Sigmoid colon (tissue), 7 donors: ENCODE data around the gene KCNH4. TPM values are rescaled to one million over a fixed set of nuclear protein-coding genes. Genes with fewer than 3 reads are reported as not detected.

Experiments used
- DNase-seq: peaks from one replicate; pipeline ENCODE4 v3.0.0-alpha.2; 2019
- H3K27ac ChIP-seq, 4 donors: fragments of 200-600 bp; sonication (generic); one replicate each; pipeline ENCODE4 v1.5.1; 2016 to 2019; ENCODE audit warnings: mild to moderate bottlenecking in 1 of 4
- H3K27me3 ChIP-seq, 3 donors: fragments of 200-600 bp; sonication (generic); one replicate each; pipeline ENCODE4 v1.5.1; 2019; ENCODE audit warnings: mild to moderate bottlenecking in 1 of 3
- H3K36me3 ChIP-seq, 4 donors: fragments of 200-600 bp; sonication (generic); one replicate each; pipeline ENCODE4 v1.5.1; 2016 to 2019
- H3K4me1 ChIP-seq, 4 donors: fragments of 200-600 bp; sonication (generic); one replicate each; pipeline ENCODE4 v1.5.1; 2017 to 2019
- H3K4me3 ChIP-seq, 4 donors: fragments of 200-600 bp; sonication (generic); one replicate each; pipeline ENCODE4 v1.5.1; 2017 to 2019; ENCODE audit warnings: mild to moderate bottlenecking in 2 of 4, moderate library complexity in 1 of 4
- H3K9me3 ChIP-seq, 4 donors: fragments of 200-600 bp in 3 of 4; sonication (generic) in 3 of 4; one replicate each; pipeline versions ENCODE4 v1.5.1 to v1.6.1; 2013 to 2019
- CTCF ChIP-seq, 4 experiments: fragments of 450-650 bp in 3 of 4; fragments of 200-600 bp in 1 of 4; IDR thresholded peaks; one replicate each; pipeline ENCODE4 v1.5.1; 2016 to 2019; ENCODE audit warnings: antibody characterized with exemption in 4 of 4, mild to moderate bottlenecking in 3 of 4, moderate library complexity in 2 of 4
- EP300 ChIP-seq, 4 donors: sonication (generic); formaldehyde crosslinking; IDR thresholded peaks; one replicate each; pipeline ENCODE4 v1.6.1; 2017; ENCODE audit warnings: antibody characterized with exemption in 4 of 4
- POLR2A ChIP-seq, 2 donors: fragments of 450-650 bp; IDR thresholded peaks; one replicate each; pipeline ENCODE4 v1.6.1; 2016; ENCODE audit warnings: antibody characterized with exemption in 2 of 2, mild to moderate bottlenecking in 2 of 2, moderate library complexity in 2 of 2
- POLR2AphosphoS5 ChIP-seq, 4 donors: sonication (generic); formaldehyde crosslinking; IDR thresholded peaks; one replicate each; pipeline ENCODE4 v1.6.1; 2017; ENCODE audit warnings: antibody characterized with exemption in 4 of 4
- WGBS, 2 donors: extraction: QIAGEN DNeasy Blood & Tissue Kit; methylation state at CpG; one replicate each; pipeline ENCODE4 v1.1.7; 2013; 5-methylcytosine and 5-hydroxymethylcytosine counted together
- intact Hi-C: fragments of 100-400 bp; cut with DNase I; formaldehyde crosslinking; loops from one replicate; pipeline ENCODE4 v1.15.1; 2023
- polyA plus RNA-seq, 3 donors: library from polyadenylated mRNA; stranded (reverse); fragments of 200-250 nt; gene quantifications; one replicate each; pipeline ENCODE4 v1.2.3, GENCODE V29; 2013
- total RNA-seq, 4 donors: library from RNA; depleted of rRNA; stranded (reverse); fragments of >200 nt; gene quantifications; one replicate each; pipeline ENCODE4 v1.1.0, GENCODE V29; 2016
- donor health status: healthy with polysubstance abuse.
- donor health status: Bipolar disorder and iron deficiency.
- donor health status: healthy.

KCNH4 gene
- total and polyA plus RNA-seq, 7 donors: 0.25 TPM; not detected in 6

GRCh38 chr17:42201458-42201772 lies 20.5 kb upstream of the KCNH4 start:
- Histone ChIP-seq H3K27ac (no peak overlapping the region), H3K4me1 (no peaks in the 10 kb centered on the region), H3K4me3 (no peak overlapping the region), H3K36me3 (peaks cover 4 to 80% (median 40%) of the 10 kb centered on the region in 4 donors), H3K9me3 (no peaks in the 10 kb centered on the region), H3K27me3 (no peaks in the 10 kb centered on the region)
- intact Hi-C loops: no loop called here
- no peak for DNase-seq
- no peak for TF ChIP-seq CTCF (IDR thresholded peaks at IDR 0.05)
- no peak for TF ChIP-seq POLR2AphosphoS5 (IDR thresholded peaks at IDR 0.05)
- TF ChIP-seq EP300 (IDR thresholded peaks at IDR 0.05): no peak
- TF ChIP-seq POLR2A (IDR thresholded peaks at IDR 0.05): no peak
- 75 to 90% methylated on average over 10 of the region's 10 CpGs for WGBS, 2 donors

GRCh38 chr17:42200706-42201457 lies 19.9 kb upstream of the KCNH4 start:
- no peak overlapping the region for H3K4me3 ChIP-seq
- TF ChIP-seq EP300 (IDR thresholded peaks at IDR 0.05): no peak
- no peak for TF ChIP-seq POLR2A (IDR thresholded peaks at IDR 0.05)
- TF ChIP-seq POLR2AphosphoS5 (IDR thresholded peaks at IDR 0.05): no peak
- TF ChIP-seq CTCF (IDR thresholded peaks at IDR 0.05): no peak
- H3K27ac ChIP-seq: no peak overlapping the region
- peaks cover 4 to 75% (median 35%) of the 10 kb centered on the region in 4 donors for H3K36me3 ChIP-seq
- intact Hi-C loops: no loop called here
- no peak for DNase-seq
- WGBS, 2 donors: 23 to 67% methylated on average over 14 of the region's 14 CpGs
- H3K4me1 ChIP-seq: no peaks in the 10 kb centered on the region
- no peaks in the 10 kb centered on the region for H3K9me3 ChIP-seq
- H3K27me3 ChIP-seq: no peaks in the 10 kb centered on the region

- Histone ChIP-seq H3K36me3 (peaks cover 4 to 61% (median 28%) of the 10 kb centered on the region in 4 donors), H3K27me3 (no peaks in the 10 kb centered on the region), H3K4me3 (no peak overlapping the region), H3K4me1 (peaks cover 0 to 4% (median 3%) of the 10 kb centered on the region in 4 donors), H3K9me3 (no peaks in the 10 kb centered on the region), H3K27ac (peak overlapping the region in 1 of 4 donors; percentile 21)
- 84 to 86% methylated on average over 12 of the region's 12 CpGs for WGBS, 2 donors
- TF ChIP-seq POLR2A (IDR thresholded peaks at IDR 0.05): no peak
- no peak for TF ChIP-seq CTCF (IDR thresholded peaks at IDR 0.05)
- no peak for TF ChIP-seq POLR2AphosphoS5 (IDR thresholded peaks at IDR 0.05)
- TF ChIP-seq EP300 (IDR thresholded peaks at IDR 0.05): no peak
- intact Hi-C loops: no loop called here
- DNase-seq: no peak
Observed at GRCh38 chr17:42199416-42200011, 18.6 kb upstream of the KCNH4 start.

GRCh38 chr17:42198897-42199296 lies 18.0 kb upstream of the KCNH4 start:
- intact Hi-C loops: no loop called here
- no peaks in the 10 kb centered on the region for H3K9me3 ChIP-seq
- H3K27me3 ChIP-seq: no peaks in the 10 kb centered on the region
- DNase-seq: no peak
- H3K36me3 ChIP-seq: peaks cover 3 to 55% (median 24%) of the 10 kb centered on the region in 4 donors
- no peak overlapping the region for H3K4me3 ChIP-seq
- TF ChIP-seq POLR2AphosphoS5 (IDR thresholded peaks at IDR 0.05) (peak in 1 of 4 donors; percentile 10), EP300 (IDR thresholded peaks at IDR 0.05) (no peak)
- H3K27ac ChIP-seq: no peak overlapping the region
- peaks cover 0 to 7% (median 5%) of the 10 kb centered on the region in 4 donors for H3K4me1 ChIP-seq
- 64 to 93% methylated on average over 4 of the region's 4 CpGs for WGBS, 2 donors

GRCh38 chr17:42197564-42198156 lies 16.7 kb upstream of the KCNH4 start:
- H3K27ac ChIP-seq: no peak overlapping the region
- H3K27me3 ChIP-seq: no peaks in the 10 kb centered on the region
- H3K4me3 ChIP-seq: no peak overlapping the region
- no peak for DNase-seq
- TF ChIP-seq POLR2A (IDR thresholded peaks at IDR 0.05) (no peak), POLR2AphosphoS5 (IDR thresholded peaks at IDR 0.05) (no peak), CTCF (IDR thresholded peaks at IDR 0.05) (no peak), EP300 (IDR thresholded peaks at IDR 0.05) (no peak)
- peaks cover 0 to 18% (median 16%) of the 10 kb centered on the region in 4 donors for H3K4me1 ChIP-seq
- H3K36me3 ChIP-seq: peaks cover 0 to 43% (median 15%) of the 10 kb centered on the region in 4 donors
- H3K9me3 ChIP-seq: no peaks in the 10 kb centered on the region
- WGBS, 2 donors: 94 to 95% methylated on average over 8 of the region's 8 CpGs
- intact Hi-C loops: no loop called here
